Neural cell (in vitro differentiated cells): ENCODE data around the gene DNAJC28. TPM values are rescaled to one million over a fixed set of nuclear protein-coding genes. Genes with fewer than 3 reads are reported as not detected.

Source experiments
- H2AFZ ChIP-seq: fragments of 200-600, 300-800 bp; sonication (generic), shearing (Covaris generic); 2 replicates; pipeline ENCODE4 v1.6.0; 2014; ENCODE audit warnings: low read depth, mild to moderate bottlenecking, antibody characterized with exemption, low read length, moderate library complexity
- H3F3A ChIP-seq: fragments of 200-600 bp; shearing (Covaris generic); 2 replicates; pipeline ENCODE4 v1.6.1; 2016; ENCODE audit warnings: mild to moderate bottlenecking, moderate library complexity, mixed read lengths, antibody characterized with exemption, low read length; ENCODE audit not compliant: insufficient read depth, poor library complexity, severe bottlenecking
- H3K27ac ChIP-seq: fragments of 200-600, 300-800 bp; sonication (generic), shearing (Covaris generic); 2 replicates; pipeline ENCODE4 v1.5.1; 2014; ENCODE audit warnings: mild to moderate bottlenecking, low read length, moderate library complexity
- H3K27me3 ChIP-seq: fragments of 300-800, 200-600 bp; sonication (generic), shearing (Covaris generic); 2 replicates; pipeline ENCODE4 v1.6.0; 2014; ENCODE audit warnings: mild to moderate bottlenecking, low read depth, low read length, moderate library complexity; ENCODE audit not compliant: insufficient read depth
- H3K36me3 ChIP-seq: fragments of 300-800, 200-600 bp; sonication (generic), shearing (Covaris generic); 2 replicates; pipeline ENCODE4 v1.5.1; 2014; ENCODE audit warnings: mild to moderate bottlenecking, antibody characterized with exemption, low read length, moderate library complexity; ENCODE audit not compliant: insufficient read depth
- H3K4me2 ChIP-seq: fragments of 300-800, 200-600 bp; sonication (generic), shearing (Covaris generic); 2 replicates; pipeline ENCODE4 v1.6.0; 2014; ENCODE audit warnings: mild to moderate bottlenecking, low read length
- H3K4me3 ChIP-seq: fragments of 300-800, 200-600 bp; sonication (generic), shearing (Covaris generic); 2 replicates; pipeline ENCODE4 v1.5.1; 2014; ENCODE audit warnings: mild to moderate bottlenecking, low read length, moderate library complexity
- H3K79me2 ChIP-seq: fragments of 200-600 bp; shearing (Covaris generic); replicated peaks from 2 replicates; pipeline ENCODE4 v1.6.0; 2014; ENCODE audit warnings: mild to moderate bottlenecking, low read length, moderate library complexity; ENCODE audit not compliant: insufficient read depth
- H3K9ac ChIP-seq: fragments of 300-800, 200-600 bp; sonication (generic), shearing (Covaris generic); 2 replicates; pipeline ENCODE4 v1.6.1; 2016; ENCODE audit warnings: mild to moderate bottlenecking, low read length, mixed read lengths
- H3K9me2 ChIP-seq: fragments of 200-600 bp; shearing (Covaris generic); 2 replicates; pipeline ENCODE4 v1.6.1; 2016; ENCODE audit warnings: mild to moderate bottlenecking, low read length, mixed read lengths; ENCODE audit not compliant: insufficient read depth
- H3K9me3 ChIP-seq: fragments of 200-600, 300-800 bp; sonication (generic), shearing (Covaris generic); 2 replicates; pipeline ENCODE4 v1.6.1; 2016; ENCODE audit warnings: mild to moderate bottlenecking, mixed run types, low read length, moderate library complexity, mixed read lengths
- H4K20me1 ChIP-seq: fragments of 200-600 bp; shearing (Covaris generic); 2 replicates; pipeline ENCODE4 v1.6.1; 2016; ENCODE audit warnings: mild to moderate bottlenecking, mixed run types; ENCODE audit not compliant: insufficient read depth
- EP300 ChIP-seq: fragments of 450-650 bp; conservative IDR thresholded peaks from 2 replicates; pipeline ENCODE4 v1.6.1; 2014; ENCODE audit warnings: antibody characterized with exemption, mild to moderate bottlenecking, moderate library complexity; ENCODE audit not compliant: poor library complexity, severe bottlenecking
- EZH2 ChIP-seq: fragments of 200-600, 300-800 bp; shearing (Covaris generic), sonication (generic); IDR thresholded peaks from 2 replicates; pipeline ENCODE4 v1.6.1; 2014; ENCODE audit warnings: antibody characterized with exemption, low read length, borderline replicate concordance, mild to moderate bottlenecking; ENCODE audit not compliant: insufficient read depth, poor library complexity, severe bottlenecking
- MXI1 ChIP-seq: fragments of 450-650 bp; conservative IDR thresholded peaks from 2 replicates; pipeline ENCODE4 v1.6.1; 2014; ENCODE audit warnings: antibody characterized with exemption, mild to moderate bottlenecking; ENCODE audit not compliant: poor library complexity, severe bottlenecking
- POLR2AphosphoS5 ChIP-seq: IDR thresholded peaks from 2 replicates; pipeline ENCODE4 v1.6.1; 2012
- RAD21 ChIP-seq: fragments of 450-650 bp; conservative IDR thresholded peaks from 2 replicates; pipeline ENCODE4 v1.6.1; 2014; ENCODE audit warnings: antibody characterized with exemption, mild to moderate bottlenecking, moderate library complexity
- REST ChIP-seq: IDR thresholded peaks from 2 replicates; pipeline ENCODE4 v1.6.1; 2012; ENCODE audit warnings: borderline replicate concordance
- SMC3 ChIP-seq: fragments of 450-650 bp; conservative IDR thresholded peaks from 2 replicates; pipeline ENCODE4 v1.6.1; 2014; ENCODE audit warnings: antibody characterized with exemption, mild to moderate bottlenecking, moderate library complexity; ENCODE audit not compliant: poor library complexity
- TAF1 ChIP-seq: IDR thresholded peaks from 2 replicates; pipeline ENCODE4 v1.6.1; 2012; ENCODE audit warnings: low read depth
- polyA plus RNA-seq: library from polyadenylated mRNA; depleted of rRNA; stranded (reverse); fragments of >200 nt; gene quantifications from 2 replicates; pipeline ENCODE4 v1.2.3, GENCODE V29; 2014
- TF ChIP-seq, protein P1 (sequence below): fragments of 450-650 bp; IDR thresholded peaks from 2 replicates; pipeline ENCODE4 v1.5.1; 2014; ENCODE audit warnings: antibody characterized with exemption, mild to moderate bottlenecking, moderate library complexity; ENCODE audit not compliant: poor library complexity, severe bottlenecking

DNAJC28 gene
- polyA plus RNA-seq, 1 donor from 2014 or later, result 5.5 TPM

DNA sequence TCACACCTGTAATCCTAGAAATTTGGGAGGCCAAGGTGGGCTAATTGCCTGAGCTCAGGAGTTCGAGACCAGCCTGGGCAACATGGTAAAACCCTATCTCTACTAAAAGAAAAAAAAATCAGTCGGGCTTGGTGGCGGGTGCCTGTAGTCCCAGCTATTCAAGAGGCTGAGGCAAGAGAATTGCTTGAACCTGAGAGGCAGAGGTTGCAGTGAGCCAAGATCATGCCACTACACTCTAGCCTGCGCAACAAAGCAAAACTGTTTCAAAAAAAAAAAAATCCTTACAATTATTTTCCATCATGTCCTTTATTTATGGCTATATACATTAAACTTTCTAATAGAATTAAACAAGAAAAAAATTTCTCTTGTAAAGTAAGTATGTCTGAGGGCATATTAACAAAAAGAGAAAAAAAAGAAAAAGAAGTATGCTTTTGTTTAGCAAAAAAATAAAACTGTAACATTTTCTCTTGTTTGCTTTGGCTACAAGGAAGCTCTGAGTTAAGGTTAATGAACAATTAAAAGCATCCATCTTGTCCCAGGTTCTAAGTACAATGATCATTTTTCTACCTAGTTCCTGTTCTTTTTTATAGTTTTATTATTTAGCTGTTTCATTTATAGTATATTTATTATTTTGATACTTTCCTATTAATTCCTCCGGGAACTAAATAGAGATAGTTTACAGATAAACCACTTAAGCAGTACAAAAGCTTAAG, 29.8 kb downstream of the DNAJC28 start:
- no peaks in the 10 kb centered on the region for H3K9me2 ChIP-seq
- H3K9ac ChIP-seq, result no peak overlapping the region
- H3K4me3 ChIP-seq, result no peak overlapping the region
- no peak for TF ChIP-seq MXI1
- TF ChIP-seq TAF1, result no peak
- TF ChIP-seq, protein P1, sequence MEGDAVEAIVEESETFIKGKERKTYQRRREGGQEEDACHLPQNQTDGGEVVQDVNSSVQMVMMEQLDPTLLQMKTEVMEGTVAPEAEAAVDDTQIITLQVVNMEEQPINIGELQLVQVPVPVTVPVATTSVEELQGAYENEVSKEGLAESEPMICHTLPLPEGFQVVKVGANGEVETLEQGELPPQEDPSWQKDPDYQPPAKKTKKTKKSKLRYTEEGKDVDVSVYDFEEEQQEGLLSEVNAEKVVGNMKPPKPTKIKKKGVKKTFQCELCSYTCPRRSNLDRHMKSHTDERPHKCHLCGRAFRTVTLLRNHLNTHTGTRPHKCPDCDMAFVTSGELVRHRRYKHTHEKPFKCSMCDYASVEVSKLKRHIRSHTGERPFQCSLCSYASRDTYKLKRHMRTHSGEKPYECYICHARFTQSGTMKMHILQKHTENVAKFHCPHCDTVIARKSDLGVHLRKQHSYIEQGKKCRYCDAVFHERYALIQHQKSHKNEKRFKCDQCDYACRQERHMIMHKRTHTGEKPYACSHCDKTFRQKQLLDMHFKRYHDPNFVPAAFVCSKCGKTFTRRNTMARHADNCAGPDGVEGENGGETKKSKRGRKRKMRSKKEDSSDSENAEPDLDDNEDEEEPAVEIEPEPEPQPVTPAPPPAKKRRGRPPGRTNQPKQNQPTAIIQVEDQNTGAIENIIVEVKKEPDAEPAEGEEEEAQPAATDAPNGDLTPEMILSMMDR, result no peak
- TF ChIP-seq SMC3, result no peak
- TF ChIP-seq EP300, result no peak
- no peak for TF ChIP-seq POLR2AphosphoS5
- TF ChIP-seq EZH2, result no peak
- no peak for TF ChIP-seq REST
- no peak for TF ChIP-seq RAD21
- H3K4me2 ChIP-seq, result no peak overlapping the region
- H3K9me3 ChIP-seq, result no peaks in the 10 kb centered on the region
- H2AFZ ChIP-seq, result no peak overlapping the region
- H3K36me3 ChIP-seq, result no peaks in the 10 kb centered on the region
- no peak overlapping the region for H3K27ac ChIP-seq
- no peaks in the 10 kb centered on the region for H3F3A ChIP-seq
- H4K20me1 ChIP-seq, result no peaks in the 10 kb centered on the region
- no peaks in the 10 kb centered on the region for H3K79me2 ChIP-seq
- no peaks in the 10 kb centered on the region for H3K27me3 ChIP-seq

GRCh38 chr21:33458861-33459260, 32.7 kb downstream of the DNAJC28 start:
- Histone ChIP-seq H3K4me3 (no peak overlapping the region), H3K9me3 (no peaks in the 10 kb centered on the region), H3K36me3 (no peaks in the 10 kb centered on the region), H3K27ac (no peak overlapping the region), H4K20me1 (no peaks in the 10 kb centered on the region), H3F3A (no peaks in the 10 kb centered on the region), H3K27me3 (no peaks in the 10 kb centered on the region), H2AFZ (no peak overlapping the region), H3K79me2 (no peaks in the 10 kb centered on the region), H3K9me2 (no peaks in the 10 kb centered on the region), H3K9ac (no peak overlapping the region), H3K4me2 (no peak overlapping the region)
- TF ChIP-seq REST (no peak), SMC3 (no peak)
